Endometrial microvascular endothelial cells (primary cell): Measurements from ENCODE around the gene SLC28A2. TPM values are rescaled to one million over a fixed set of nuclear protein-coding genes. Genes with fewer than 3 reads are reported as not detected.
"Not testable (repeated sequence)": the region's sequence is repeated elsewhere in the genome, so short reads cannot be mapped to it uniquely, and the experiment has no call there.

Experiments used
- in situ Hi-C: cut with HindIII; loops from 2 replicates; pipeline ENCODE4 v1.10.0; 2017; ENCODE audit warnings: low sequenced_read_pairs, low pct_unique_long_range_greater_than_20kb; ENCODE audit errors: inconsistent ontology term
- total RNA-seq: library from RNA; depleted of rRNA; stranded (reverse); fragments of >200 nt; gene quantifications from one replicate; pipeline ENCODE4 v1.2.3, GENCODE V29; 2015; ENCODE audit errors: inconsistent ontology term

SLC28A2 gene
- total RNA-seq = not detected

DNA sequence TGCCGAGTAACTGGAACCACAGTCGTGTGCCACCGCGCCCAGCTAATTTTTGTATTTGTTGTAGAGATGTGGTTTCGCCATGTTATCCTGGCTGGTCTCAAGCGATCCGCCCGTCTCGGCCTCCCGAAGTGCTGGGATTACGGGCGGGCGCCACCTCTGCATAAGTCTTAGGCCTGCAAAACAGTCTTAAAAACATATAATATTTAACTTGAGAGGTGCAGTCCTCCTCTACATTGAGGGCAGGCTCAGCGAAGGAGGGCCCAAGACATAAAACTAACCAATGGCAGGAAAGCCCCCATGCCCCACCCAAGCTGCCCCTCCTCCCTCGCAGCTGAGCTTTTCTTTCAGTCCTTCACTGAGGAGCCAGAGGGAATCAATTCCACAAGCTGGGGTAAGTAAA is at the start of gene SLC28A2:
SLC28A2 (plus strand) TSS at position 347 of the 400 bp plus-strand sequence. CDS start 982 bp downstream, outside the sequence.
- in situ Hi-C loops = no loop called here

DNA sequence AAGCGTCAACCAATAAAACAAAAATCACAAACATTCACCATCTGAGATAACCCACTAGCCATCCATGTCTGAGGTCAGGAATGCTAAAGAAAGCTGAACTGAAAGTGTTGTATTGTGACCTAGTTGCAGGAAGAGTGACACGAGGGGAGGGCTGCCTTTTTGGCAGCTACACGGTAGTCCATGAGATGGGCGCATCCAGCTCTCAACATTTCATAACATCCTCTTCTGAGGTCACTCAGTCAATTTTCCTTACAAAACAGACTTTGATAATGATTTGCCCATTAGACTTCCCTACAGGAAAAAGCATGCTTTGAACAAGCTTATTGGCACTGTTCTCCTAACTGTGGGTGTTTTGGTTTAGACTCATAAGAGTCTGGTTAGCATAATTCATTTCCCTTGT is 48.9 kb upstream of the SLC28A2 start:
- in situ Hi-C loops = no loop called here

DNA sequence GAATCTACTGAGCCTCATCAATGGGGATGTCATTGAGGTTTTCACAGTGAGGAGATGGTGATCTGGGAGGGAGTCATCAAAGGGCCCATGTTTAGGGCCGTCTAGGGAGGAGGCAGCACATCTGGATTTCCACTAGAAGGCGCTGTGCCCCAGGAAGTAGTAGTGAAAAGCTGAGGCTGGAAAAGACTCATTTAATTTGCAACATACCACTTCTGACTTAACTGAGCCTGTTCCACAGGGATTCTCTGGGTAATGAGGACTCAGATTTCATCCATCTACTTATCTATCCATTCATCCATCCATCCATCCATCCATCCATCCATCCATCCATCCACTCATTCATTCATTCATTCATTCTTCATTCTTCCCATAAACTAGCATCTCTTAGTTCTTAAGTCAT is 46.8 kb upstream of the SLC28A2 start:
- in situ Hi-C loops = no loop called here

- in situ Hi-C loops = no loop called here
Measured at GRCh38 chr15:45212493-45212892, 39.5 kb upstream of the SLC28A2 start.

- in situ Hi-C loops = no loop called here
Measured at GRCh38 chr15:45221053-45221599, 30.9 kb upstream of the SLC28A2 start.

DNA sequence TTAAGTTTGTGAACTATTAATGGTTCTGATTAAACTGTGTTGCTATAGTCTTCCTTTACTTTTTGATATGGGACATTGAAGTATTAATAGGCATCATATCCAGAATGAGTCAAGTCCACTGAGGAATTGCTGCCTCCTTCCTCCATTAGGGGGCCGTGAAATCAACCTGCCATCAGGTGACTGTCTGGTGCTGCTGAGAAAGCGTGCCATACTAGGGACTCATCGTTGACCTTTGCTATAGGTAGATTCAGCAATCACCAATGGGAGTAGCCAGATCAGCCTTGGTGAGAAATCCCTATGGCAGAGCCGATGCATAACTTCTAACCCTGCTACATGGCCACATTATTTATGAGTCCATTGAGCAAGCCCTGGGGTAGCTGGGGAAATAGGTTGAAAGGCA is 30.1 kb upstream of the SLC28A2 start:
- in situ Hi-C loops = no loop called here

GRCh38 chr15:45224621-45225217 is 27.3 kb upstream of the SLC28A2 start:
- in situ Hi-C loops = no loop called here

- in situ Hi-C loops = no loop called here
Measured at GRCh38 chr15:45225506-45226273, 26.3 kb upstream of the SLC28A2 start.

DNA sequence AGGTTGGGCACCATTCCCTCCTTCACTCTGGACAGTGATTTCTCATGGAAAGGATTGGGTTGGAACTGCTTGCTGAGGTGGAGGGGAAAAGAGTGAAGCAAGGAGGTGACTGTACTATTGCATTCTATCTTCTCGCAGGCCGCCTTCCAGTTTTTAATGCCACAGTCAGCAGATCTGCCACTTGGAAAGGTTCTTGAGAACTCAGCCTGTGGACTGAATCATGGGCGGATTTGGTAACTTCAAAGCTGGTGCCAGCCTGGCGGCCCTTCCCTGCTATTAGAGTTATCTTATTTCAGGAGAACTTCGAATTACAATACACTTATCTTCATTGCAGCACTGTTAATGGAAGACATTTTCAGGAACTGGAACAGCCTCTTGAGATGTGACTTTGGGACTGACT is 23.1 kb upstream of the SLC28A2 start:
- in situ Hi-C loops = no loop called here

DNA sequence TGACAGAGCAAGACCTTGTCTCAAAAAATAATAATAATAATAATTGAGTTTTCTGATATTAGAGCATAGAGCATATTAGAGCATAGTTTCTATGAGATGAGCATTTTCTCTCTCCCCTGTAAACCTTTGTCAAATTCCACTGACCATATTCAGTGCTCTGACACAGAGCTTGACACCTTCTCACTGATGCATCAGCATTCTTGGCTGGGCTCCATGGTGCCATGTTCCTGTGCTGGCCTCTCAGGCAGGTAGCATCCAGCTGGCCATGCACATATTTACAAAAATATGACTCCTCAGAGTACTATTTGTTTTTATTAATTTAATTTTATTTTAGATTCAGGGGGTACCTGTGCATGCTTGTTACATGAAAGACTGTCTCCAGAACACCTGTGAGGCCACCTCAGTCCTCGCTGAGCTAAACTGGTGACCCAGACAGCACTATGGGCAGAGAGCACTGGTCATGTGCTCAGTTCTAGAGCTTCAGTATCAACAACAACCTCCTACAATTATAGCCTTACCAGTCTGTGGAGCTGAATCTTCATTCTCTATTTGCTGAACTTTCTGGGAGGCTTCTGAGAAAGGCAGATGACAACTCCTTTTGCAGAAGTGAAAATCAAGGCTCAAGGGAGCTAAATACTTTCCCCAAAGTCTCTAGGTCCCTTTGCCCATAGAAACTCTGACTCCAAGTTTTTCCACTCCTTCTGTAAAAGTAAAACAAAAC is 21.6 kb upstream of the SLC28A2 start:
- in situ Hi-C loops = no loop called here

GRCh38 chr15:45231132-45231531 is 20.9 kb upstream of the SLC28A2 start:
- in situ Hi-C loops = no loop called here

DNA sequence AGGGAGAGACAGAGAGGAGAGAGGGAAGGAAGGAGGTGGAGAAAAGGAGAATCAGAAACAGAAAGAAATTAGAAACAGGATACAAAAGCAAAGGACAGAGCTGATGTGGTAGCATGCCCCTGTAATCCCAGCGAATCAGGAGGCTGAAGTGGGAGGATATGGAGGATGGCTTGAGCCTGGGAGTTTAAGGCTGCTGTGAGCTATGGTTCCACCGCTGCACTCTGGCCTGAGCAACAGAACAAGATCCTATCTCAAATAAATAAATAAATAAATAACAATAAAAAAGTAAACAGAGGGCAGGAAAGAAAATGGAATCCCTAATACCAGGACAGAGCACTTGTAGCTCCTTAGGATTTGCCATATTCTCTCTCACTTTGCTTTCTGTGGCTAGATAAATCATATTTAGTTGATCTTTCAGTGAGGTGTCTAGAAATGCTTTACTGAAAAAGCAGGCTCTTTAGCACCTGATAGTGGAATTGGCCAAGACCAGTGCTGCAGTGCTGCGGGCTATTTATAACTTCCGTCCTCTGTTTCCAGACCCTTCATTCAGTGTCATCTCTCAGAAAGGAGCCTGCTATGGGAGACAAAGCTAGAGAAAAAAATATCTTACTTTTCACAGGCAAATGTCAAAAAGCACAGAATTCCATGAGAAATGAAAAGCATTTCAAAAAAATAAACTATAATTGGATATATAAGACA is 20.0 kb upstream of the SLC28A2 start:
- in situ Hi-C loops = no loop called here

DNA sequence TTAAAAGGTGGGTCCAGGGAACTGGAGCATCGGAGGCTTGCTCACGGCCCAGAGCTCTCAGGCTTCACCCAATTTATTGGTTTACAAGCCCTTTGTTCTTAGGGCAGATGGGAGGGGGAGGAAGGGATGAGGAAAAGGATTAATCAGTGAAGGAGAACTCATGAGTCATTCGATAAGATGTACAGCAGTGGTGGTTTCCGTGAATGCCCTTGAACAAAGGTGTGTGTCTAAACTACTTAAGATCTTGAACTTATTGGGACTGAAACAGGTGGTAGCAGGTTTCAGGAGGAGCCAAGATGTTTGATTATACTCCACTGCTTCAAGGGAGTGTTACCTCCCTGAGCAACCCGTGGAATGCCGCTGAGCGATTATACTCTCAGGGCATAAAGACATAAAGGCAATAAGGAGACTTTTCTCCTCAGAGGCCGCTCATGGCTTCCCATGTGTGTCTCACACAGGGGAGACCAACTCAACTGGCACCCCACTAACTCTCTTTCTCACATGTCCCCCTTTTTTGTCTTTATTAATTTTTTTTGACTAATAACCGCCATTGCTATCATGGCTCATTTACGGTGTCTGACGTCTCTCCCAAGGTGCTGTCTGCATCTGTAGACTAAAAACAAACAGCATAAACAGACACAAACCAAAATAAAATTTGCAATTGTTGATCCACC is 17.3 kb upstream of the SLC28A2 start:
- in situ Hi-C loops = no loop called here

GRCh38 chr15:45236806-45237205 is 15.2 kb upstream of the SLC28A2 start:
- in situ Hi-C loops = not testable (repeated sequence)

DNA sequence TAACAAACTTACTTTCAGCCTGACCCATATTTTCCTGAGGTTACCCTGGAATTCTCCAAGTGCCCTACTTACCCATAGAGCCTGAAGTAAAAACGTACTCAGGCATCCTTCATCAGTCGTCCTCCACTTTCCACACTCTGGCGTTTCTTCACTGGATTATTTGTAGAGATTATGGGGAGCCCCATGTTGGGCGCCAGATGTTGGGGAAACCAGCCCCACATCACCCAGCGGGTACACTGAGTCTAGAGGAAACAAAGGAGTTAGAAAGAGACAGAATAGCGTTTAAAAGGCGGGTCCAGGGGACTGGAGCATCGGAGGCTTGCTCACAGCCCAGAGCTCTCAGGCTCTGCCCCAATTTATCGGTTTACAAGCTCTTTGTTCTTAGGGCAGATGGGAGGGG is 9.7 kb upstream of the SLC28A2 start:
- in situ Hi-C loops = no loop called here

GRCh38 chr15:45249125-45249780 is 2.8 kb upstream of the SLC28A2 start:
- in situ Hi-C loops = no loop called here

GRCh38 chr15:45253330-45253729 is 1.3 kb downstream of the SLC28A2 start:
- in situ Hi-C loops = no loop called here

DNA sequence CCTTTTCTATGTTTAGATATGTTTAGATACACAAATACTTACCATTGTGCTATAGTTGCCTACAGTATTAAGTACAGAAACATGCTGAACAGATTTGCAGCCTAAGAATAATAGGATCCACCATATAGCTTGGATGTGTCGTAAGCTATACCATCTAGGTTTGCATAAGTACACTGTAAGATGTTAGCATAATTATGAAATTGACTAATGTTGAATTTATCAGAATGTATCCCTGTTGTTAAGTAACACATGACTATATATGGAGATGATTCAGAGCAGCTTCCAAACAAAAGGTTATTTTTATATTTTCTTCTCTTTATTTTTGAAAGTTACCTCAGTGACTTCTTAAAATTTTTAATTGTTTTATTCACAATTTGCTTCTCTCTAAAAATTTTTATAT is 2.4 kb downstream of the SLC28A2 start:
- in situ Hi-C loops = no loop called here
